Measurements from ENCODE around the gene TMEM59L. TPM values are rescaled to one million over a fixed set of nuclear protein-coding genes. Genes with fewer than 3 reads are reported as not detected.

TMEM59L gene
- total RNA-seq, 1 donor from 2014 or later, result 9.4 TPM

DNA sequence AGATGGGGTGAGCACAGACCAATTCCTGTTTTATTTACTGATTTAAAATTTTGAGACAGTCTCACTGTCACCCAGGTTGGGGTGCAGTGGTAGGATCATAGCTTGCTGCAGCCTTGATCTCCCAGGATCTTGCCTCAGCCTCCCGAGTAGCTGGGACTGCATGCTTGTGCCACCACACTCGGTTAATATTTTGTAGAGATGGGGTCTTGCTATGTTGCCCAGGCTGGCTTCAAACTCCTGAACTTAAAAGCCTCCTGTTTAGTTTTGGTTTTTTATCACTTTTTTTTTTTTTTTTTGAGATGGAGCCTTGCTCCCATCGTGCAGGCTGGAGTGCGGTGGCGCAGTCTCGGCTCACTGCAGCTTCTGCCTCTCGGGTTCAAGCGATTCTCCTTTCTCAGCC, 36.3 kb upstream of the TMEM59L start:
- no peak for TF ChIP-seq CTCF (conservative IDR thresholded peaks at IDR 0.05)
- Mint-ChIP-seq H3K9me3 (no peaks in the 10 kb centered on the region), H3K27ac (no peak overlapping the region), H3K27me3 (peaks cover 4% of the 10 kb centered on the region), H3K4me3 (no peak overlapping the region), H3K4me1 (ENCODE audit: unreplicated experiment) (peaks cover 13% of the 10 kb centered on the region), H3K36me3 (peaks cover 13% of the 10 kb centered on the region)
- DNase-seq (ENCODE audit: extremely low spot score, unreplicated experiment), result no peak

DNA sequence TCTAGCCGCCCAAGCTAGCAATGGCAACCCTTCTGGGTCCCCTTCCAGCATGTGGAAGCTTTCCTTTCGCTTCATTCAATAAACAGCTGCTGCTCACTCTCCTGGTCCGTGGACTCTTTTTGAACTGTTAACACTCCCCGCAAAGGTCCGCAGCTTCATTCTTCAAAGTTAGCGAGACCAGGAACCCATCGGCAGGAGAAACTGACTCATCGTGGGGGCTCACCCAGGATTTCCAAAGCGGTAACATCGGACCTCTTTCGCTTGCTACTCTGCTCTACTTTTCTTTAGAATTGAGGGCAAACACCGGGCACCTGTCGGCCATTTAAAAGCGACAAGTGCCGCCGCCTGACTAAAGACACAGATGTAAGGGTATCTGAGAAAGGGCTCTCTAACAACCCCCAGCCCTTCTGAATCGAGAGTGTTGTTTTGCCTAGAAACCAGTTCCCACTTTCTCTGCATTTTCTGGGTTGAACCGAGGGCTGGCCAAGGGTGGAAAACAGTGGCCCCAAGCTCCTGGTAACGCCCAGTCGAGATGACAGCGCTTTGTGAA, 35.2 kb upstream of the TMEM59L start:
- H3K36me3 Mint-ChIP-seq, result peaks cover 10% of the 10 kb centered on the region
- no peak overlapping the region for H3K27ac Mint-ChIP-seq
- H3K9me3 Mint-ChIP-seq, result no peaks in the 10 kb centered on the region
- no peak for TF ChIP-seq CTCF (conservative IDR thresholded peaks at IDR 0.05)
- peaks cover 4% of the 10 kb centered on the region for H3K27me3 Mint-ChIP-seq
- no peak overlapping the region for H3K4me3 Mint-ChIP-seq
- DNase-seq (ENCODE audit: extremely low spot score, unreplicated experiment), result no peak
- H3K4me1 Mint-ChIP-seq (ENCODE audit: unreplicated experiment), result peaks cover 8% of the 10 kb centered on the region

- TF ChIP-seq CTCF (conservative IDR thresholded peaks at IDR 0.05), result no peak
- no peaks in the 10 kb centered on the region for H3K9me3 Mint-ChIP-seq
- no peak overlapping the region for H3K4me3 Mint-ChIP-seq
These were observed 32.4 kb upstream of the TMEM59L start for GRCh38 chr19:18580311-18580710.

GRCh38 chr19:18586306-18586705, 26.4 kb upstream of the TMEM59L start:
- Mint-ChIP-seq H3K27ac (no peak overlapping the region), H3K4me3 (peak overlapping the region; percentile 54), H3K36me3 (no peaks in the 10 kb centered on the region), H3K27me3 (peaks cover 20% of the 10 kb centered on the region), H3K9me3 (no peaks in the 10 kb centered on the region), H3K4me1 (ENCODE audit: unreplicated experiment) (peaks cover 14% of the 10 kb centered on the region)
- TF ChIP-seq CTCF (conservative IDR thresholded peaks at IDR 0.05), result no peak
- no peak for DNase-seq (ENCODE audit: extremely low spot score, unreplicated experiment)

More at GRCh38 chr19:18580311-18580710, 32.4 kb upstream of the TMEM59L start:
- DNase-seq (ENCODE audit: extremely low spot score, unreplicated experiment), result no peak
- peaks cover 15% of the 10 kb centered on the region for H3K27me3 Mint-ChIP-seq
- H3K27ac Mint-ChIP-seq, result no peak overlapping the region
- H3K36me3 Mint-ChIP-seq, result peaks cover under 1% of the 10 kb centered on the region
- H3K4me1 Mint-ChIP-seq (ENCODE audit: unreplicated experiment), result no peaks in the 10 kb centered on the region

- DNase-seq (ENCODE audit: extremely low spot score, unreplicated experiment), result no peak
- Mint-ChIP-seq H3K27ac (no peak overlapping the region), H3K4me3 (peak overlapping the region; percentile 51), H3K36me3 (no peaks in the 10 kb centered on the region), H3K4me1 (ENCODE audit: unreplicated experiment) (peaks cover 14% of the 10 kb centered on the region), H3K9me3 (no peaks in the 10 kb centered on the region), H3K27me3 (peaks cover 19% of the 10 kb centered on the region)
- TF ChIP-seq CTCF (conservative IDR thresholded peaks at IDR 0.05), result no peak
These were observed 25.1 kb upstream of the TMEM59L start for GRCh38 chr19:18587561-18587960.
